Immature natural killer cell (primary cell): ENCODE measurements around the gene IL17RB. TPM values are rescaled to one million over a fixed set of nuclear protein-coding genes. Genes with fewer than 3 reads are reported as not detected.

Source experiments
- DNase-seq, 3 donors: peaks; one replicate each; pipeline ENCODE4 v3.0.0; 2022; ENCODE audit warnings: mixed read lengths in 1 of 3
- H3K27ac Mint-ChIP-seq, 6 donors: one replicate each; pipeline ENCODE4 v1.8.0; 2020; ENCODE audit warnings: mixed read lengths in 6 of 6, mild to moderate bottlenecking in 5 of 6, inconsistent platforms in 4 of 6, moderate library complexity in 3 of 6
- H3K27me3 Mint-ChIP-seq, 3 donors: one replicate each; pipeline ENCODE4 v1.8.0; 2020 to 2021; ENCODE audit warnings: low read depth in 3 of 3, mild to moderate bottlenecking in 3 of 3, mixed read lengths in 3 of 3, moderate library complexity in 3 of 3, inconsistent platforms in 1 of 3
- H3K36me3 Mint-ChIP-seq, 3 donors: one replicate each; pipeline ENCODE4 v1.8.0; 2020; ENCODE audit warnings: mixed read lengths in 3 of 3, inconsistent platforms in 2 of 3, mild to moderate bottlenecking in 2 of 3
- H3K4me1 Mint-ChIP-seq, 2 donors: one replicate each; pipeline ENCODE4 v1.8.0; 2020; ENCODE audit warnings: inconsistent platforms in 2 of 2, mild to moderate bottlenecking in 2 of 2, mixed read lengths in 2 of 2, moderate library complexity in 1 of 2
- H3K4me3 Mint-ChIP-seq, 5 donors: one replicate each; pipeline ENCODE4 v1.8.0; 2020; ENCODE audit warnings: mild to moderate bottlenecking in 5 of 5, mixed read lengths in 5 of 5, inconsistent platforms in 3 of 5, moderate library complexity in 3 of 5
- H3K9me3 Mint-ChIP-seq, 6 donors: one replicate each; pipeline ENCODE4 v1.8.0; 2020; ENCODE audit warnings: mild to moderate bottlenecking in 6 of 6, mixed read lengths in 6 of 6, inconsistent platforms in 4 of 6, moderate library complexity in 3 of 6
- polyA plus RNA-seq, 3 donors: library from polyadenylated mRNA; unstranded; fragments of 300-500 nt; fragmentation: Illumina TruSeq; gene quantifications; one replicate each; pipeline ENCODE4 v1.2.3, GENCODE V29; 2021

IL17RB gene, protein sequence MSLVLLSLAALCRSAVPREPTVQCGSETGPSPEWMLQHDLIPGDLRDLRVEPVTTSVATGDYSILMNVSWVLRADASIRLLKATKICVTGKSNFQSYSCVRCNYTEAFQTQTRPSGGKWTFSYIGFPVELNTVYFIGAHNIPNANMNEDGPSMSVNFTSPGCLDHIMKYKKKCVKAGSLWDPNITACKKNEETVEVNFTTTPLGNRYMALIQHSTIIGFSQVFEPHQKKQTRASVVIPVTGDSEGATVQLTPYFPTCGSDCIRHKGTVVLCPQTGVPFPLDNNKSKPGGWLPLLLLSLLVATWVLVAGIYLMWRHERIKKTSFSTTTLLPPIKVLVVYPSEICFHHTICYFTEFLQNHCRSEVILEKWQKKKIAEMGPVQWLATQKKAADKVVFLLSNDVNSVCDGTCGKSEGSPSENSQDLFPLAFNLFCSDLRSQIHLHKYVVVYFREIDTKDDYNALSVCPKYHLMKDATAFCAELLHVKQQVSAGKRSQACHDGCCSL
- 1 to 10 TPM in 1 of 3 donors, under 1 TPM in 1, not detected in 1; 0.79 to 1.2 TPM for polyA plus RNA-seq

DNA sequence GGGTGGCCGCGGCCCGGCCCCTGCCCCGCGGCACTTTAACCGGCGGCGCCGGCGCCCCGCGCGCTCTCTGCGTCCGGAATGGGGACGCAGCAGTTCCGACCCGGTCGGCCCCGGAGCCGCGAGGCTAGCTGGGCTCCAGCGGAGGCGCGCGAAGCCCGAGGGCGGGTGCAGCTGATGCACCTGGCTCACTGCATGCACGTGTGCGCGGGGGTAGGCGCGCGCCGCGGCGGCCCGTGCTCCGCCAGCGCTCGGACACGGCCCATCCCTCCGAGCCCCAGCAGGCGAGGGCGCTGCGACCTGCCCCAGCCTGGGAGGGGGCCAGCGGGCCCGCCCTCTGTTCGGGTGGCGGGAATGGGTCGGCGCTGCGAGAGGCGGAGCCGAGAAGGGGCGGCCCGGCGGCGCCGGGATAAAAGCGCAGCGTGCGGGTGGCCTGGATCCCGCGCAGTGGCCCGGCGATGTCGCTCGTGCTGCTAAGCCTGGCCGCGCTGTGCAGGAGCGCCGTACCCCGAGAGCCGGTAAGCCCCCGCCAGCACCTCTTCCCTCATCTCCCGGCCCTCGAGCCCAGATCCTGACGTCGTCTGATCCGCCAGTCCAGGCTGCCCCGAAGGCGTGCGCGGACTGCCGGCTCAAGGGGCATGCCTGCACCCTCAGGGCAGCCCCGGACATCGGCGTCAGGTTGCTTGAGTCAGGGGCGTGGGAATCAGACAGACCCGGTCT, at the start of gene IL17RB, which contains the start of gene CHDH:
IL17RB (plus strand) TSS at position 435 of the 717 bp plus-strand sequence; CDS start at position 456, 21 bp downstream.
CHDH (minus strand) TSS at position 286 of the 717 bp plus-strand sequence. CDS start 22,411 bp downstream, outside the sequence.
- H3K4me1 Mint-ChIP-seq, result peaks cover 6 to 13% of the 10 kb centered on the region in 2 donors
- DNase-seq, result no peak
- no peak within 1 kb of the TSS for H3K27ac Mint-ChIP-seq
- H3K9me3 Mint-ChIP-seq, result no peaks in the 10 kb centered on the region
- H3K36me3 Mint-ChIP-seq, result no peaks in the 10 kb centered on the region
- H3K4me3 Mint-ChIP-seq, result peak within 1 kb of the TSS; percentile 38 to 69 (median 61)
- H3K27me3 Mint-ChIP-seq, result peaks cover 5 to 24% (median 13%) of the 10 kb centered on the region in 3 donors

DNA sequence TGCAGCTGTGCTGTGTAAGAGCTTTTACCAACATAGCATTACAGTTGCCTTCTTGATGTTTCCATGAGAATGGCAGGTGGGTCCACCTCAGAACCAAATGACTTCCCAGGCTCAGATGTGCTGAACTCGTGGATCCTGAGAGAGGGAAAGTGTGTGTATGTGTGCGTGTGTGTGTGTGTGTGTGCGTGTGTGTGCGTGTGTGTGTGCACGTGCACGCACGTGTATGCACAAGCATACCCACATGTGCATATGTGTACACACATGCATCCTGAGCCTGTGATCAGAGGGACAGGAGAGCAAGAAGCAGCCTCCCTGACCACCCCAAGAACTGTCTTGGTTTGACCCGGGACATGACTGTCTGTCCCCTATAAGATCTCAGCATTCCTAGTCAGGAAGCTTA, 48.2 kb upstream of the IL17RB start:
- Mint-ChIP-seq H3K27me3 (peaks cover 3 to 7% (median 4%) of the 10 kb centered on the region in 3 donors), H3K4me3 (no peak overlapping the region), H3K4me1 (no peaks in the 10 kb centered on the region), H3K27ac (no peak overlapping the region), H3K9me3 (no peaks in the 10 kb centered on the region), H3K36me3 (no peaks in the 10 kb centered on the region)
- no peak for DNase-seq

DNA sequence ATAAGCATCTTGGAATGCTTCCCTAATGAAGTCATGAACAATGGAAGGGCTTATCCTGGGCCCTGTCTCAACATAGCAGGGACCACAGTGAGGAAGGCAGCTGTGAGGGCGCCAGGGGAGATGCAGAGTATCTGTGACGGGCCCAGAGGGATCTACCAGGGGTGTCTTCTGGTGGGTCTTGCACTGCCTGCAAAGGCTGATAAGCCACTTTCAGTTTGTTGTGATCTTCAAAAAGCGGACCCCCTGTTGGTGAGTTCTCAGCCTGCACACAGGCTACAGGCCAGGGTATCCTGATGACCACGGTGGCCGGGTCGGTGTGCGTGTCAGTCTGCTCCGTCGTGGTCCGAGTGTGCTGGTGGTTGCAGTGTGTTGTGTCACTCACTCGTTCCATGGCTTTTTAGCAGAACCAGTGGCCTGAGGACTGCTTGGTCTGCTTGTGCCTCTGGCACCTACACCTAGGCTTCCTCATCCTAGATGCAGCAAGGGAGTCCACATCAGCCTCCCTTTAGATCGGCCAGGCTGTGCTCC, 47.0 kb upstream of the IL17RB start:
- peaks cover 3 to 7% (median 4%) of the 10 kb centered on the region in 3 donors for H3K27me3 Mint-ChIP-seq
- H3K27ac Mint-ChIP-seq, result no peak overlapping the region
- no peak overlapping the region for H3K4me3 Mint-ChIP-seq
- no peaks in the 10 kb centered on the region for H3K9me3 Mint-ChIP-seq
- no peak for DNase-seq
- H3K4me1 Mint-ChIP-seq, result no peaks in the 10 kb centered on the region
- no peaks in the 10 kb centered on the region for H3K36me3 Mint-ChIP-seq

DNA sequence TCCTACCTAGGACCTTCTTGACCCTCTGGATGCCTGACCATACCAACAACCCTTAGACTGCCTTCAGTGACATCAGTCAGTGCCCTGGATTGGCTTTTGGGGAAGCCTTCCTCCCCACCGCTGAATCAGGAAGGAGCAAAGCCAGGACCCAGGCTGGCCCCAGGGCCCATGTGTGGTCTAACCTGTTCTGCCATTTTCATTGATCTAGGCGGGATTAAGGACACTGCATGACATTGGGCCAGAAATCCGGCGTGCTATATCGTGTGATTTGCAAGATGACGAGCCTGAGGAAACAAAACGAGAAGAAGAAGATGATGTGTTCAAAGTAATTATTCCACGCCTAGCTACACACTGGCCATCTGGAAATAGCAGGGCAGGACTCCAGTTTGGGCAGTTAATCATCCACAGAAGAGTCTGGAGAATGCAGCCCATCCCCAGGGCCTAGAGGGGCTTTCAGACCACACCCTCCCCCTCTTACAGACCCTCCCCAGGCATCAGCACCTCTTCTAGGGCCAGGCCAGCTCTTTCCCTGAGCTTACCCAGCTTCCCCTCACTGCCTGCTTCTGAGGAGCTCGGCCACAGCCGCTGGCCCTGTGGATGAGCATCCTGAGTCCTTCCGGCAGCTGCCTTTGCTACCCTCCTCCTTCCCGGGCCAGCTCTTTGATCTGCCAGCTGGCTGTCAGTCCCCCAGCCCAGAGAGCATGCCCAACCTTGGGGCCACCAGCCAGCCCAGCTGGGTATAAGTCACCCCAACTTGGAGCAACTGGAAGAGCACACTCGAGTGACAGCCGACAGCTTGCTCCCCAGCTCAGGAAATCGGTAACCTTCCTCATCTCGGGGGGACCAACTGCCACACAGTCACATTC, 46.1 kb upstream of the IL17RB start:
- Mint-ChIP-seq H3K4me3 (no peak overlapping the region), H3K27me3 (peaks cover 0 to 7% (median 4%) of the 10 kb centered on the region in 3 donors), H3K4me1 (no peaks in the 10 kb centered on the region)

DNA sequence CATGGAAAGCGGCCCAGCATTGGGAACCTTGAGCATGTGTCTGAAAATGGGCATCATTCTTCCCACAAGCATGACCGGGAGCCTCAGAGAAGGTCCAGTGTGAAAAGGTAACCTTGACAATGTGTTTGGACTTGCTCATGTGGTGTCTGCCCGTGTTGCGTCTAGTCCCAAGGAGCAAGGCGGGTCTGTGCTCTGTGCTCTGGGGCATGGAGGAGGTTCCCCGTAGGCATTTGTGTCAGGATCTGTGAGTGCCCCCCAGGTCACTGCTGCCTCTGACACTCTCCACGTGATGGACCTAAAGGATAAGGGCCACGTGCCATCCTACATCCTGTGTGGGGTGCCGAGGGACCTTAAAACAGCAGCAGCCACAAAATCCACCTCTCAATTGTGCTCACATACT, 45.0 kb upstream of the IL17RB start:
- H3K4me3 Mint-ChIP-seq, result no peak overlapping the region
- no peaks in the 10 kb centered on the region for H3K9me3 Mint-ChIP-seq
- no peaks in the 10 kb centered on the region for H3K36me3 Mint-ChIP-seq
- no peaks in the 10 kb centered on the region for H3K4me1 Mint-ChIP-seq
- no peak for DNase-seq
- no peak overlapping the region for H3K27ac Mint-ChIP-seq
- H3K27me3 Mint-ChIP-seq, result peaks cover 0 to 7% (median 0%) of the 10 kb centered on the region in 3 donors

More for the DNA sequence above, 46.1 kb upstream of the IL17RB start:
- H3K9me3 Mint-ChIP-seq, result no peaks in the 10 kb centered on the region
- H3K27ac Mint-ChIP-seq, result no peak overlapping the region
- DNase-seq, result no peak
- no peaks in the 10 kb centered on the region for H3K36me3 Mint-ChIP-seq

DNA sequence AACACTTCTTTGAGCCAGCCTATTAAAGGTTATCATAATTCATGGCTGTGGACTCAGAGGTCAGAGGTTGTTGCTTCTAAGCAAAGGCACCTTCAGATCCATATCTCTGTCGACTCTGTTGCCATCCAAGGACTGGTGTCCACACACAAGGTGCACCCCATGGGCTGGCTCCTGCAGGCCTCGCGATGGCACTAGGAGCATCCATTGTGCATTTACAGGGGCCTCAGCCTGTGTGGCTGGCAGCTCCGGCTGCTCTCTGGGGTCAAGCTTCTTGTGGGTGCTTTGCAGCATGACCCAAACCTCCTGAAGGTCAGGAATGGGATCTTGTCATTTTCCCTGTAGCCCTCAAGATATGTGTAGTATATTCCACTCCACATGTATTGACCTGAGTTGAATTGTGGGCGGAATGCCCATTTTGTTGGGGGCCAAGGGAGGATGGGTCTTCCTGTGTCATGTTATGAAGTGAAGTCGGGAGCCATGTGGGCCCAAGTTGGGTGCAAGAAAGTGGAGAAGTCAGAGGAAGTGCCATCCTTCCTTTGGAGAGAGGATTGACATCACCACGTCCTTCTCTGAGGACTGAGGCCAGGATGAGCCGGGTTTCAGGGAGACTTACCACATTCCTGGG, 44.0 kb upstream of the IL17RB start:
- no peaks in the 10 kb centered on the region for H3K4me1 Mint-ChIP-seq
- H3K36me3 Mint-ChIP-seq, result no peaks in the 10 kb centered on the region
- DNase-seq, result no peak
- H3K4me3 Mint-ChIP-seq, result no peak overlapping the region
- no peaks in the 10 kb centered on the region for H3K9me3 Mint-ChIP-seq
- no peak overlapping the region for H3K27ac Mint-ChIP-seq
- peaks cover 0 to 11% (median 0%) of the 10 kb centered on the region in 3 donors for H3K27me3 Mint-ChIP-seq

DNA sequence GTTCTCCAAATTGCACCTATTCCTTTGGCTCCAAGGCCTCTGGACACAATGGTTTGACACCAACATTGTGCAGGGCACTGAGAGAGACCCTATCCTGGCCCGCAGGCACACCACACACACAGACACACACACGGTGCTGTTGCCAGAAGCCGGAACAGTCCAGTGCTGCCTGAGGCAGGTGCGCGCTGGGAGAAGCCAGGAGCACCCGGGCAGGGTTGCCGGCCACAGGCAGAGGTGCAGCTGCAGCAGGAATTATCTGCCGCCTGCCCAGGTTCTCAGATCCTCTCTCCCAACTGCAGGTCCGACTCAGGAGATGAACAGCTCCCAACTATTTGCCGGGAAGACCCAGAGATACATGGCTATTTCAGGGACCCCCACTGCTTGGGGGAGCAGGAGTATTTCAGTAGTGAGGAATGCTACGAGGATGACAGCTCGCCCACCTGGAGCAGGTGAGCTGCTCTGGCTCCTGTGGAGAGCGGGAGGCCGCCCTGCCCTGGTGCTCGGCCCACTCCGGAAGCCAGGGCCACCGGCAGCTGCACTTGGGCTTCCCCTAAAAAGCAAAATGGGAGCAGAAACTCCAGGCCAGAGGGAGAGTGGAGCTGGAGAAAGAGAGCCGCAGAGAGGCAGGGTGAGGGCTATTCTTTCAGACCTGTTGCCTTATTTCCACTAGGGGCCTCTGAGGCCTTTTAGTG, 43.1 kb upstream of the IL17RB start:
- Mint-ChIP-seq H3K4me3 (no peak overlapping the region), H3K27me3 (peaks cover 0 to 8% (median 0%) of the 10 kb centered on the region in 3 donors), H3K27ac (no peak overlapping the region), H3K9me3 (no peaks in the 10 kb centered on the region), H3K36me3 (no peaks in the 10 kb centered on the region), H3K4me1 (no peaks in the 10 kb centered on the region)
- no peak for DNase-seq

DNA sequence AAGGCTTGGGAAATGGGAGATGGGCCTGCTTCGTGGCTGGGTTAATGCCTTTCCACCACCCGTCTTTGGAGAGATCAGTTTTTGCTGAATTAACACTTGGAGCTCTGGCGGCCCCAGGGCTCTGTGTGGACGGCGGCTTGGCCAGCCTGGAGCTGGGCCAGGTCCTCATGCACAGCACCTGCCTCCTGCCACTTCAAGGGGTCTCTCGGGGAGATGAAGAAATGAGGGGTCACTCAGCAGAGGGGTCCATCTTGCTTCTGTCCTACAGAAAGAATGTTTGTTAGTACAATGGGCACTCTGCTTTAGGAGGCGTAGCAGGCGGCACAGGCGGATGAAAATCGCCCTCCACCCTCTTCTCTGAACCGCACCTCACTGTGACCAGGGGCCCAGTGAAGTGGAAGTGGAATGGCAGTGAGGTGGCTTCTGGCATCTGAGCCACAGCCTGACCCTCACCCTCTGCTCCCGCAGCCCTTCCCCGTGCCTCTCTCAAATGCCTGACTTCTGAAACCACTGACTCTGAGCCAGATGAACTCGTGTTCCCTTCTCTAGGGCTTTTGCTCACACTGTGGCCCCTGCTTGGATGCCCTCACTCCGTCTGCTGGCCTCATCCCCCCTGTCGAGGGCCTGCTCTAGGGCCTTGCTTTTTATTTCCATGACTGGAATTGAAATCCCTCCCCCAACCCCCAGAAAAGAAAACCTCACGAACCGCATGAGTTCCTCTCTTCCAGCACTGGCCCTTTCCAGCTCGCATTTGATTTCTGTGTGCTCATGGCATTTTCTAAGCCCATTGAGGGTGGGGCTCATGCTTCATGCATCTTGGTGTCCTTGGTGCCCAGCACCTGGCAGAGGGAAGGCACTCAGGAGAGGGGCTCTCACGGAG, 42.3 kb upstream of the IL17RB start:
- no peak overlapping the region for H3K27ac Mint-ChIP-seq

DNA sequence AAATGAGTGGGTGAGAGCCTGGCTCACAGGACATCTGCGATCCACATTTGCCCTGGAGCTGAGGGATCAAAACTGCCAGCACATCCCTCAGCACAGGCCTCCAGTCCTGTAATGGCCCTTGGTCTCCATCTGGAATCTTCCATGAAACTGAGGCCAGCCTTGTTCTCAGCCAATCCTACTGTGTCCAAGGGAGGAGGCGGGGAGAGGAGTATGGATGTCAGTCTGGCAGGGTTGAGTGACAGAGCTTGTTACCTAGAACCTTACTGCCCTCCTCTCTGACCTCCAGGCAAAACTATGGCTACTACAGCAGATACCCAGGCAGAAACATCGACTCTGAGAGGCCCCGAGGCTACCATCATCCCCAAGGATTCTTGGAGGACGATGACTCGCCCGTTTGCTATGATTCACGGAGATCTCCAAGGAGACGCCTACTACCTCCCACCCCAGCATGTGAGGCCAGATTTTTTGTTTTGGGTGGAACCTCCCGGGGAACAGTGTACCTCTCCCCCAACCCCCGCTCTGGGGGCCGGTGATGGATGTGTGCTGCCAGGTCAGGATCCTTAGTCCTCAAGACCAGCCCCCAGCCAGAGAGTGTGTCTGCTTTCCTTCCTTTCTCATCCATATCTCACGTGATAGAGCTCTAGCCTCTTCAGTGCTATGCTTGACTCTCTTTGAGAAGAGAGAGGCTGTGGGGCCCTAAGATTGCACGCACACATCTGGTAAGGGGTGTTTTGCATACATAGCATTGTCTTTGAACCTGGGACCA, 41.5 kb upstream of the IL17RB start:
- Mint-ChIP-seq H3K4me1 (no peaks in the 10 kb centered on the region), H3K4me3 (no peak overlapping the region), H3K27me3 (peaks cover 0 to 7% (median 0%) of the 10 kb centered on the region in 3 donors), H3K27ac (no peak overlapping the region), H3K9me3 (no peaks in the 10 kb centered on the region), H3K36me3 (no peaks in the 10 kb centered on the region)
- DNase-seq, result no peak

More for the DNA sequence above, 42.3 kb upstream of the IL17RB start:
- Mint-ChIP-seq H3K9me3 (no peaks in the 10 kb centered on the region), H3K4me1 (no peaks in the 10 kb centered on the region), H3K36me3 (no peaks in the 10 kb centered on the region), H3K4me3 (no peak overlapping the region), H3K27me3 (peaks cover 0 to 7% (median 0%) of the 10 kb centered on the region in 3 donors)
- DNase-seq, result no peak

DNA sequence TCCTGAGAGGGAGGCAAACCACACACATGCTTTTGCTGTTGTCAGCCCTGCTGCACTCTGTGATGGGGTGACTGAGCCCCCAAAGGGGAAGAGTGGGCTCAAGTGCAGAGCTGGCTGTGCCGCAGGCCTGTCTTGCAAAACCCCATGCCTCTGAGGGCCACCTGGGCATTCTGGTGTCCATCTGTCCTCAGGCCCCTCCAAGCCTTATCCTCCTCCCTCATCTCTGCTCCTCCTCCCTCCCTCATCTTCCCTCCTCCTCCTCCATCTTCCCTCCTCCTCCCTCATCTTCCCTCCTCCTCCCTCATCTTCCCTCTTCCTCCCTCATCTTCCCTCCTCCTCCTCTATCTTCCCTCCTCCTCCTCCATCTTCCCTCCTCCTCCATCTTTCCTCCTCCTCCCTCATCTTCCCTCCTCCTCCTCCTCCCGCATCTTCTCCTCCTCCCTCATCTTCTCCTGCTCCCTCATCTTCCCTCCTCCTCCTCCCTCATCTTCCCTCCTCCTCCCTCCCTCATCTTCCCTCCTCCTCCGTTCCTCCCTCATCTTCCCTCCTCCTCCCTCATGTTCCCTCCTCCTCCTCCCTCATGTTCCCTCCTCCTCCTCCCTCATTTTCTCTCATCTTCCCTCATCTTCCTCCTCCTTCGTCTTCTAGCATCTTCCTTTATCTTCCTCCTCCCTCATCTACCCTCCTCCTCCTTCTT, 40.8 kb upstream of the IL17RB start:
- no peaks in the 10 kb centered on the region for H3K4me1 Mint-ChIP-seq
- H3K4me3 Mint-ChIP-seq, result no peak overlapping the region
- no peaks in the 10 kb centered on the region for H3K36me3 Mint-ChIP-seq
- peaks cover 0 to 7% (median 0%) of the 10 kb centered on the region in 3 donors for H3K27me3 Mint-ChIP-seq
- H3K27ac Mint-ChIP-seq, result no peak overlapping the region
- H3K9me3 Mint-ChIP-seq, result no peaks in the 10 kb centered on the region
- no peak for DNase-seq
